GM19452 (cell line): ENCODE measurements around the gene ANGPTL5.
"Not testable (repeated sequence)": the region's sequence is repeated elsewhere in the genome, so short reads cannot be mapped to it uniquely, and the experiment has no call there.

ENCODE experiments used
- ATAC-seq: cut with Tn5 transposase; IDR thresholded peaks from one replicate; pipeline ENCODE4 v1.9.1; 2021; ENCODE audit not compliant: unreplicated experiment

Gene ANGPTL5

DNA sequence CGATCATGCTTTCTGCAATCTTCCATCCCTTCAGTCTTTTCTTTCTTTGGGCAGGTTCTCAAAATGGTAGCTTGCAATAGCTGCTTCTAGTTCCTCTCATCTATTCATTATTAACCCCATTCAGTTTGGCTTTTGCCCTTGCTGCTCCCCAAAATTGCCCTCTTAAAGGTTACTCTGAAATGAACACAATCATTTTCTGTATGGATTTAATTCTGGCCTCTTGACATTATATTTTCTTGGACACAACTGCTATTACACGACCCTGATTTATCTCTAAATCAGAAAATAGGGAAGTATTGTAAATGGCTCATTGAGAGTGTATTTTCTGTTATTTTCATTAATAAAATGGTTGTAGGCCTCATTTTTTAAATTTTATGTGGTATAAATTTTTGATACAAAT is at the start of gene ANGPTL5:
ANGPTL5 (minus strand) TSS at position 101 of the 400 bp plus-strand sequence. CDS start 8,613 bp downstream, outside the sequence.
- ATAC-seq: no peak

- ATAC-seq: not testable (repeated sequence)
Observed at GRCh38 chr11:101964200-101964599, 47.9 kb upstream of the ANGPTL5 start.

DNA sequence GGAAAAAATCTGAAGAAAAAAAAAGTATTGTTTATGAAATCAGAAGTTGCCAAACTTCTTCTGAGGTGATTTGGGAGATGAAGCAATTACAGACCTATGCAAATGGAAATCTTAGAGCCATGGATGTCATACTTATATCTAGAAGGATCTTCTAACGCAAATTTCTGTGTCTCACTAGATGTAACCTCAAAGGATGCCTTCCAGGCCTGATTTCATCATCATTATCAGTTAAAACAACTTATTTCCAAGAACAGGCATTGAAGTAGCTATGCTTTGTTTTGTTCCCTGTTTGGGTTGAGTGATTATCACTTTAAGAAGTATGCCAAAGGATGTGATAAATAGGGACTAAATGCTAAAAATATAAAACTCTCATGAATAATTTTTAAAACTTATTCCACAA is 43.9 kb upstream of the ANGPTL5 start:
- no peak for ATAC-seq

DNA sequence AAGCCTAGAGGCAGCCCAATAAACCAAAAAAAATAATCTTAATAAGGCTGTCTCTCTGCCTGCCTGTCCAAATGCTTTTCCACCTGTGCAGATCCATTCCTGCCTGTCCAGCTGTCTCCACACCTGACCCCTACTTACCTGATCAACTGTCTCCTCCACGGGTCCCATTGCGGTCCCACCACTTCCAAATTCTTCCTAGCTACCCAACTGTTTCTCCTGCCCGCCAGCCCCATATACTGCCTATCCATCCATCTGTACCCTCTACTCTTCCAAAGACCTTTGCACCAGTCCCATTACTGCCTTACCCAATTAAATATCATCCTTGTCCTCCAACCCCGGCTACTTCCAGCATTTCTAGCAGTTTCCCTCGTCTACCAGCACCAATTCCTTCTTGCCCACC is 39.4 kb upstream of the ANGPTL5 start:
- ATAC-seq: no peak

GRCh38 chr11:101955278-101955677 is 39.0 kb upstream of the ANGPTL5 start:
- no peak for ATAC-seq

- no peak for ATAC-seq
Observed at GRCh38 chr11:101949680-101950220, 33.4 kb upstream of the ANGPTL5 start.

DNA sequence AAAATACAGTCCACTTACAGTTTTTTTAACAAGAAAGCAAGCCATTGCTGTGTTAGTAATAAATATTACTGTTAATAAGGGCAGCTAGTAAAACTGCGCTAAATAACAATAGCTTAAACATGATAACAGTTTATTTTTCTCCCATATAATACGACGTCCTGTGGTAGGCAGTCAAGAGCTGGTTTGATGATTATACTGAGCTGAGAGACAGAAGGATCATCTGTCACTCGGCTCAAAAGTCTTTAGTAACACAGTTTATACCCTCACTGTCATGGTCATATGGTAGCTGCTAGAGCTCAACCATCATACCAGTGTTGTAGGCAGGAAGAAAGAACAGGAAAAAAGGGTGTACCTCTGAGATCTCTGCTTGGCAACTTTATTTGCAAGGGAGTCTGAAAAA is 29.1 kb upstream of the ANGPTL5 start:
- ATAC-seq: no peak

DNA sequence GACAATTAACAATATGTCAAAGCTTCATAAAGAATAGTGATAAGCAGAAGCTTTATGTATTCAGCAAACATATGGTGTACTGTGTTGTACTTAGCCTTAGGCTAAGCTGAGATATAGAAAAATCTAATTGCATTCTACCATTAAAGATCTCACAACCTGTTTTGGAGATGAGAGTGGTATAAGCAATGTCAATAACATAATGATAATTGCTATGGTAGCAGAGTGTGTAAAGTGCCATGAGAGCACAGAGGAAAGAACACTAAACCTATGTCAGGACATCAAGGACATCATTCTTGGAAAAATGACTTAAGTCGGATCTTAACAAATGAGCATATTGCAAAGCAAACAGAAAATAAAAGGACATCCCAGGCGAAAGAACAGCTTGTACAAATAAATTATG is 28.6 kb upstream of the ANGPTL5 start:
- no peak for ATAC-seq

DNA sequence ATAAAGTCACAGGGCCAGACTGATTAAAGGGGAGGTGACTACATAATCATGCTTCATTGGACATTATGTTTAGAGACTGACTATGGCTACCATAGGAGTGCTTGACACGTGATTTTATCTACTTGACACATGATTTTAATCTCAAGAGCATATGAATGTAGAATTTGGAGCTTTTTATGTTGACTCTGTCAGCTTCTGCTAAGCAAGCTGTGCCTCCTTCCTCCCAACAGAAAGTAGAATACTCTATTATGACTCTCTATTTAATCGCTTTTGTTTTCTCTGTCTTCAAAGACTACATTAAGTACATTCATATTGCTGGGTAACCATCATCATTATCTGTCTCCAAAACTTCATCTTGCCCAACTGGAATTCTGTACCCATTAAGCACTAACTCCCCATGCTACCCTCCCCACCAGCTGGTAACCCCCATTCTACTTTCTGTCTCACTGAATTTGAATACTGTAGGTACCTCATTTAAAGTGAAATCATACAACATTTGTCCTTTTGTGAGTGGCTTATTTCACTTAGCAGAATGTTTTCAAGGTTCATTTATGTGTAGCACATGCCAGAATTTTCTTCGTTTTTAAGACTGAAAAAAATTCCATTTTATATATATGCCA is 24.7 kb upstream of the ANGPTL5 start:
- ATAC-seq: no peak

DNA sequence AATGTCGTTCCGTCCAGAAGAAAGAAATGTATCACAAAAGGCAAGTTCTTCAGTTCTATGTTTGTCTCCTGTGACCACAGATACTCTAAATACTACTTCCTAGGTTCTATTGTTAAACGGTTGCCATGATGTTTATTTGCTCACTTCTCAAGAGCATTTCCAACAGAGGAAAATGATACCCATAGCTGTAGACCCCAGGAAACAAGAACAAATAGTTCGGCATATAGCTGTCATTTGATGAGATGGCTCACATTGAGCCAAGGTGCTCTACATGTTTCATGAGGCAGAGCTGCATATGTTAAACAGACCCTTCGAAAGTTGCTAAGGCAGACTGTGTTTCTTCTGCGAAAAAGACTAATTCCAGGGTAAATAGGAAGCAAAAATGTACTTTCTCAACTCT is 15.4 kb upstream of the ANGPTL5 start:
- no peak for ATAC-seq

- no peak for ATAC-seq
Observed at GRCh38 chr11:101929294-101929915, 13.1 kb upstream of the ANGPTL5 start.

- ATAC-seq: no peak
Observed at GRCh38 chr11:101923554-101923953, 7.2 kb upstream of the ANGPTL5 start.

GRCh38 chr11:101920992-101921391 is 4.7 kb upstream of the ANGPTL5 start:
- no peak for ATAC-seq

GRCh38 chr11:101917226-101917625 is 904 bp upstream of the ANGPTL5 start:
- ATAC-seq: no peak

GRCh38 chr11:101915791-101916291 is 481 bp downstream of the ANGPTL5 start:
- peak; percentile 36 for ATAC-seq

GRCh38 chr11:101914738-101915426 is 1.4 kb downstream of the ANGPTL5 start, which contains the start of gene CEP126:
Gene CEP126, plus strand, starts transcription at chr11:101915010. Its CDS starts 275 bp downstream, at chr11:101915285.
- ATAC-seq: peak; percentile 100

DNA sequence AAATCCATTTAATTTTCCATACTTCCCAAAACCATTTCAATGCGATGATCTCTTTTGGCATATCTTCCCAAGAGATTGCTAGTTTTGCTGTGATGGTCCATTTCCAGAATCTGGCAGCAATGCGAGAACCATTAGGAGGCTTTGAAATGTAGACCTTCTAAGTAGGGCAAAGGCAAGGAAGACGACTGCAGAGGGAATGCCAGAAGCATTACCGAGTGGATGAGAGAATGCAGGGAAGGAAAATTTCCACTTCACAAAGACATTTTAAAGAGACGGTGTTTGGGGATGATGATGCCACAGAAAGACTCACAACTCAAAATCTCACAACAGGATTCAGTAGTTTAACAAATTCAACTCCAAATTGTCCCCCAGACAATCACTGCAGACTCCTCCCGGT is 2.0 kb downstream of the ANGPTL5 start:
- no peak for ATAC-seq

- ATAC-seq: no peak
Observed at GRCh38 chr11:101913656-101914055, 2.7 kb downstream of the ANGPTL5 start.

GRCh38 chr11:101912823-101913284 is 3.5 kb downstream of the ANGPTL5 start:
- ATAC-seq: no peak

DNA sequence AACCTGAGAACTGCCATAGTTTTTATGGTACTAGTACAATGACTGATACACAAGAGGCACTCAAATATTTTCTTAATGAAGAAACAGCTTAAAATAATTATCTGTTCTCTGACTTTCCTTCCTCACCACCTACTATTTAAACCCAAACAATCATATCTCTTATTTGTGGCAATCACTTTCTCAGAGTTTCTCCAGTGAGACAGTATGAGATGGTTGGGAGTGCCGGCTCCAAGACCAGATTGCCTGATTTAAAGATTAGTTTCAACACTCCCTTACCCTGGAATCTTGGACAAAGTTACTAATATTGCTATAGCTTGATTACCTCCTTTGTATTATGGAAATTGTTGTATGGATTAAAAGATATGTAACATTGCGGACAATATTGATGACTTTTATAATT is 7.2 kb downstream of the ANGPTL5 start:
- no peak for ATAC-seq

GRCh38 chr11:101907815-101908214 is 8.5 kb downstream of the ANGPTL5 start:
- ATAC-seq: no peak

GRCh38 chr11:101894505-101894904 is 21.8 kb downstream of the ANGPTL5 start:
- no peak for ATAC-seq
